PFSK-1 (cell line): ENCODE data around the gene CERS6.

Source experiments
- POLR2AphosphoS5 ChIP-seq: IDR thresholded peaks from 2 replicates; pipeline ENCODE4 v1.6.1; 2012; ENCODE audit warnings: low read depth, mild to moderate bottlenecking, control low read depth, low read length, moderate library complexity
- REST ChIP-seq, 2 experiments: IDR thresholded peaks; 2 replicates each; pipeline versions ENCODE4 v1.6.1 to v1.8.0; 2011 to 2012; ENCODE audit warnings: low read depth in 2 of 2, low read length in 2 of 2, control low read depth in 1 of 2, inconsistent platforms in 1 of 2, mild to moderate bottlenecking in 1 of 2, moderate library complexity in 1 of 2; ENCODE audit not compliant: insufficient read depth in 1 of 2
- TAF1 ChIP-seq: IDR thresholded peaks from 2 replicates; pipeline ENCODE4 v1.6.1; 2012; ENCODE audit warnings: low read length, control low read depth, borderline replicate concordance; ENCODE audit not compliant: insufficient read depth

GRCh38 chr2:168679741-168680310 lies 223.8 kb downstream of the CERS6 start:
- no peak for TF ChIP-seq POLR2AphosphoS5
- TF ChIP-seq REST (IDR thresholded peaks at IDR 0.05; ENCODE audit: insufficient read depth in 1 of 2, low read depth in 2 of 2, low read length in 2 of 2) = no peak
- TF ChIP-seq TAF1 = no peak
